NCI-H2196 (cell line): ENCODE results near the gene ZNF281.

Experiments used
- DNase-seq: peaks from one replicate; lab custom pipeline; 2025; ENCODE audit not compliant: unreplicated experiment; lab: John Stamatoyannopoulos, UW

Gene ZNF281

DNA sequence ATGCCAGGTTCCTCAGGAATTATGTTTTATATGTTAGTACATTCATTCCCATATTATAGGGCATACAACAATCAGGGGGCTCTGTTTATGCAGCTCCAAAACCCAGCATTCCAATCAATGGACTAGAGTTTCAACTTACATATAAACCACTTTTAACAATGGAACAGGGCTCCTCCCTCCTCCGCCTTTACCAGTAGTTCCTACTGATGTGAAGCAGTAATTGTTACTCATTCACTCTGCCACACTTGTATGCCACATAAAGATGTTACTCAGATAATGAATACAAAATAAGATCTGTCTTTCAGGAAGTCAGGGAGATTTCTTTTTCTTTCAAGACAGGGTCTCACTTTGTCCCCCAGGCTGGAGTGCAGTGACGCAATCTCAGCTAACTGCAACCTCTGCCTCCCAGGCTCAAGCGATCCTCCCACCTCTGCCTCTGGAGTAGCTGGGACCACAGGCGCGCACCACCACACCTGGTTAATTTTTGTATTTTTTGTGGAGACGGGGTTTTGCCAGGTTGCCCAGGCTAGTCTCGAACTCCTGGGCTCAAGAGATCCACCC lies 17.1 kb downstream of the ZNF281 start:
- DNase-seq: no peak

DNA sequence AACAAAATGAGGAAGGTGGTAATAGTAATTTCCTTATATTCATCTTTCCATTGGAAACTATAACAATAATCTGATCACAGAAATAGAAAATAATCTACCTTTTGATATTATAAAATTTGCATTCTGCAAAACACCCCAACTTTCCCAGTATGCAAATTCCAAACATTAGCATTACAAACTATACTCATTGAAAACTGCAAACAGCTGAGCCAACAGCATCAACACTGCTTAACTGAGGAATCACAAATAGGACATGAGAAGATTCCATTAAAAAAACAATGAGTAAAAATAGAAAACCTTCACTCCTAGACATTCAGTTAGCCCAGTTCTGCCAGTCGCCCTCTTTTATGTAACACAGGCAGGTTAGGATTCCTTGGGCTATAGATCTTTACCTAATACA lies 18.1 kb downstream of the ZNF281 start:
- DNase-seq: no peak

DNA sequence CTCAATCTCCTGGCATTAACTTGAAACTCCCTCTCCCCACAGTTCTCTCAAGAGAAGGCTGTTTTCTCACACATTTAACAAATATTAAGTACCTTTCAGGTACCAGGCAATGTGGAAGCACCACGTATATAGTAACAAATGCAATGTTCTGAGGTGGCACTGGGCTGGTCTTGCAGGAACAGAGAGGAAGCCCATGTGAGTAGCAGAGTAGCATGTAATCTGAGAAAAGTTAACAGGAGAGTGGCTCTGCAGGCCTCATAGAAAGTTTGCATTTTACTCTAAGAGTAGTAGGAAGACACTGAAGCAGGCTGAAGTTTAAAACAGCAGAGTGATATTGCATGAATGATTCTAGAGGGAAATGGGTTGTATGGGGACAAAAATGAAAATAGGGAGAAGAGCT lies 21.0 kb downstream of the ZNF281 start:
- DNase-seq: no peak

- no peak for DNase-seq
Observed at GRCh38 chr1:200386416-200386815, 23.4 kb downstream of the ZNF281 start.

GRCh38 chr1:200384818-200385390 lies 24.9 kb downstream of the ZNF281 start:
- DNase-seq: no peak

GRCh38 chr1:200381256-200381984 lies 28.4 kb downstream of the ZNF281 start:
- no peak for DNase-seq

- DNase-seq: no peak
Observed at GRCh38 chr1:200380589-200381021, 29.2 kb downstream of the ZNF281 start.

GRCh38 chr1:200379940-200380588 lies 29.8 kb downstream of the ZNF281 start:
- DNase-seq: no peak

DNA sequence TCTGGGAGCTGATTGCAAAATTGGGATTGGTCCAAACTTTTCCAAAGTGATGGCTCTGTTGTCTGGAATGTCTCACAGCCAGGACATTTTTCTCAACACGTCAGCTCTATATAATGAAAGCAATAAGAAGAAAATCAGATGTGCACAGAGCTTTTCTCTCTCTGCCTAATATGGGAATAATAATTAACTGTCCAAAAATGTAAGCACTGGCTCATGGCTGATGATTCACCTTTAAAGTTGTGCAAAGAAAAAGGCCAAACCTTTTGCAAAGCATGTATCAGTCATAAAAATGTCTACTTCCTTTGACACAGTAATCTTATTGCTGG lies 30.4 kb downstream of the ZNF281 start:
- no peak for DNase-seq

GRCh38 chr1:200378096-200378495 lies 31.7 kb downstream of the ZNF281 start:
- no peak for DNase-seq

DNA sequence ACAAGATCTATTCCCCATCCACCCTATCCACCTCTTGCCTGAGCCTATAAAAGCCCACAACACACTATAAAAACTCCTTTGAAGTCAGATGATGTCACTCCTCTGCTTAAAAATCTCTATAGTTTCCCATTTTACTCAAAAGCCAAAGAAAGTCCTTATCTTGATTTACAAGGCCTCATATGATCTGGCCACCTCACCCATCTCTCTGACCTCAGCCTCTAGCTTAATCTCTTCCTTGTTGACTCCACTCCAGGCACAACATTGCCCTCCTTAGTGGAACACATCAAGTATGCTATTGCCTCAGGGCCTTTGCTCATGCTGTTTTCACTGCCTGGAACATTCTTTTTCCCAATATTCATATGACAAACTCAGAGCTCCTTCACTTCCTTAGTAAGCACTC lies 33.3 kb downstream of the ZNF281 start:
- DNase-seq: no peak

GRCh38 chr1:200374569-200375295 lies 35.1 kb downstream of the ZNF281 start:
- no peak for DNase-seq

DNA sequence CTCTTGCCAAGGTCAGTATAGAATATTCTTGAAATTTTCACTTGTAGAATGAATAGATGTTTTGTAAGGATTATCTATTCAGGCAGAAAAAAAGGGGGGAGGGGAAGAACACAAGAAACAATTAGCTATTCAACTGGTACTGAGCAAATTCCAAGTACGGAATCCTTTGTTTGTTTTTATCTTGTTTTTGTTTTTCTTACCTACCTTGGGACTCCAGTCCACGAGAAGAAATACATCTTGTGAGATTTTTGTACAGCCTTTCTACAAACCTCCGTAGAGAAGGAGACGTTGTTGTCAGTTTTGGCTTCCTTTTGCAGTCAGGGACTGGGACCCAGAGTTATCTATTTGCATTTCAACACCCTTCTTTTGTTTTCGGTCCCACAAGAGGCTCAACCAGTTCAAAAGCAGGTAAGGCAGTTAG lies 36.0 kb downstream of the ZNF281 start:
- DNase-seq: no peak

GRCh38 chr1:200372885-200373181 lies 37.0 kb downstream of the ZNF281 start:
- DNase-seq: no peak

DNA sequence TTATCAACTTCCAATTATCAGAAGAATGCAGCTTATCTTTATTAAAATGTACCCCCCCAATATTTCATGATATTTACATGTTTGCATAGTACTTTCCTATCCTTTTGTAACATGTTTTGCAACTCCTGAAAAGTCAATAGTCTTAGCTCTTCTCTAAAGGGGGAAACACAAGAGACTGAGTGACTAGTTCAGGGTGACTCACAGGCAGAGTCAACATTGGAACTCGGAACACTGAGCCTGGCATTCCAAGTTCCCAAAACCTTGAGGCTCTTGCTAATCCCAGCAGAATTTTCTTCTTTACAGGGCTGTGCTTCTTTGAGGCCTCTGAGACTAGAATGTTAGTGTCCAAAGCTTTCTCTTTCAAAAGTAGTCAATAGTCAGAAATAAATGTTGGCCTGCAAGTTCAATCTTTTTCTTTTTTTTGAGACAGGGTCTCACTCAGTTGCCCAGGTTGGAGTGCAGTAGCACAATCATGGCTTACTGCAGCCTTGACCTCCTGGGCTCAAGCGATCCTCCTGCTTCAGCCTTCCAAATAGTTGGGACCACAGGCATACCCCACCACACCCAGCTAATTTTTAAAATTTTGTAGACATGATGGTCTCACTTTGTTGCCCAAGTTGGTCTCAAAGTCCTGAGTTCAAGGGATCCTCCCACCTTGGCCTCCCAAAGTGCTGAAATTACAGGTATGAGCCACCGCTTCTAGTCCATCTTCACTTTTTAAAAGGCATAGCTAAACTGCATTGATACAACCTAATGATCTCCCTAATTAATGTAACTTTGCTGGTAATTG lies 37.5 kb downstream of the ZNF281 start:
- no peak for DNase-seq

DNA sequence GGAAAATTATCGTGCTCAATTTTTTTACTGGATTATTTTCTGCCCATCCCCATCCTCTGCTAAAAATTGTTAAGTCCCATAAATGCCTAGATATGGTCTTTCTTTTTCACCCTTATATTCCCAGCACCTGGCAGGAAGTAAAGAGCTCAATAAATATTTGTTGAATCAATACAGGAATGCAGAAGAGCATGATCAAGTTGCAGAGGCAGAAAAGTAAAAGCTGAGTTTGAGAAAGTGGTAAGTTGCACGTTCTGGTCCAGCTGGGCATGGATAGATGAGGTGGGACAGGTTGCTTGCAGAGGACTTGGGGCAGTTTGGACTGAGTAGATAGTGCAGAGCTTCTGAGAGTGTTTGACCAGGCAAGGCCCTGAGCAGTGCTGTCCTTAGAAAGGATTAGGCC lies 40.1 kb downstream of the ZNF281 start:
- DNase-seq: no peak

DNA sequence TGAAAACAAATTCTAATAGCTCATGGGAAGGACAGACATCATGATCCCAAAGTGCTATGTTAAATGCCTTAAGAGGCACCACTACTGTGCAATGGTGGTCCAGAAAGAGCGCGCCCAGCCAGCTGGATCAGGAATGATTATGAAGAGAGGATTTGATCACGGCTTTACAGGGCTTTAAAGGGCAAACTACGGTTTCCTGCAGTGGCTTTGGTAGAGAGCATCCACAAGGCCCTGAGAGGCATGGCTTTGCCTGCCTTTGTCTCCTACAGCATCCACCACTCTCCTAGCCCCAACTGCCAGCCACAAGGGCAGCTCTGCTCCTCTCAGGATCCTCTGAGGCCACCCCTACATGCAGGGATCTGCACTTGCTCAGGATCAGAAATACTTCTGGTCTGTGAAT lies 40.7 kb downstream of the ZNF281 start:
- no peak for DNase-seq

DNA sequence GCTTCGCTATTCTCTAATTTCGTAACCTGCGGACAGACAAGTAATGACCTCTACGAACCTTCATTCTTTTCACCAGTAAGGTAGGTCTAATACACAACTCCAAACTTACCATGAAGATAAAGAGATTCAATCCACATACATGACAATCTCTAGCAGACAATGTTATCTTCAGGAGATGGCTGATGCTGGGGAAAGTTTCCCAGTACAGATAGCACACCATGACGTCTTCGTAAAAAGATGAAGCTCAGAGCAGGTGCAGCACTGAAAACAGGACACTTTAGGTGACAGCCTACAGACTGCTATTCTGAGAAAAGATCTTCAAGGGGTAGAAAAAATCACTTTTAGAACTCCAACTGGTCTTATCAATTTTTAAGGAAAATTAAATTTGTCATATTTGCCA lies 41.3 kb downstream of the ZNF281 start:
- no peak for DNase-seq

DNA sequence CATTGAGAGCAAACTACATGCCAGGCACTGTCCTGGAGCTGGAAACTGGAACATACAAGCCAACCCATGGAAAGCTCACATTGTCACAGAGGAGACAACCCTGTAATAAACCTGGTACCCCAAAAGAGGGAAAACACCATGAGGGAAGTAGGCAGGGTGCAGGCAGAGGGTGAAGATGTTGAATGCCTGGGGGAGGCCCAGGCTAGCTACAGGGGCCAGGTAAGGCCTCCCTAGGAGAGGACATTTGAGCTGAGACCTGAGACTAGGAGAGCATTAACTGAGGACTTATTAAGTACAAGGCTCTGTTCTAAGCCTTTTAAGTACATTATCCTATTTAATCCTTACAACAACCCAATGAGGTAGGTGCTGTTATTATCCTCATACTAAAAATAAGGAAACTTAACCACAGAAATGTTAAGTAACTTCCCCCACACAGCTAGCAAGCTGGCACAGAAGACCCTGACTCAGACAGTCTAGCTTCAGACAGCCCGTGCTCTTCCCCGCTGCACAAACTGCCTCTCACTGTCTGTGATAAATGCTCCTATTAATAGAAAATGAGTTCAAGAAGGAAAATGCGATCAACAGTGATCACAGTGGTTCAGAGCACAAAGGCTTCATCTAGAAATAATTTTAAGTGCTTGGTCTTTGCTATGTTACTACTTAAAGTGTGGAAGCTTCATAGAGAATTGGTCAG lies 41.8 kb downstream of the ZNF281 start:
- DNase-seq: no peak

- DNase-seq: no peak
Observed at GRCh38 chr1:200366577-200367253, 43.1 kb downstream of the ZNF281 start.
